ENCODE data around the gene ALOX5.

Gene ALOX5

DNA sequence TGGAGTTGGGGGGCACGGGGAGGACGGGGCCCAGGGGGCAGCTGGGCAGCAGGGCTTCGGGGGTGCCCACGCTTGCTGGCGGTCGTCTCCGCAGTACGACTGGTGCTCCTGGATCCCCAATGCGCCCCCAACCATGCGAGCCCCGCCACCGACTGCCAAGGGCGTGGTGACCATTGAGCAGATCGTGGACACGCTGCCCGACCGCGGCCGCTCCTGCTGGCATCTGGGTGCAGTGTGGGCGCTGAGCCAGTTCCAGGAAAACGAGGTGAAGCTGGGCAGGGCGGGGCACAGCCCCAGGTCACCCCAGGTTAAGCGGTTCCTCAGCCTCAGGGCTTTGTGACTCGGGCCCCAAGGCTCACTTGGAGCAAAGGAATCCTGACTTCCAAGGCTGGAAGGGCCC lies 70.0 kb downstream of the ALOX5 start:
- no peak for DNase-seq

DNA sequence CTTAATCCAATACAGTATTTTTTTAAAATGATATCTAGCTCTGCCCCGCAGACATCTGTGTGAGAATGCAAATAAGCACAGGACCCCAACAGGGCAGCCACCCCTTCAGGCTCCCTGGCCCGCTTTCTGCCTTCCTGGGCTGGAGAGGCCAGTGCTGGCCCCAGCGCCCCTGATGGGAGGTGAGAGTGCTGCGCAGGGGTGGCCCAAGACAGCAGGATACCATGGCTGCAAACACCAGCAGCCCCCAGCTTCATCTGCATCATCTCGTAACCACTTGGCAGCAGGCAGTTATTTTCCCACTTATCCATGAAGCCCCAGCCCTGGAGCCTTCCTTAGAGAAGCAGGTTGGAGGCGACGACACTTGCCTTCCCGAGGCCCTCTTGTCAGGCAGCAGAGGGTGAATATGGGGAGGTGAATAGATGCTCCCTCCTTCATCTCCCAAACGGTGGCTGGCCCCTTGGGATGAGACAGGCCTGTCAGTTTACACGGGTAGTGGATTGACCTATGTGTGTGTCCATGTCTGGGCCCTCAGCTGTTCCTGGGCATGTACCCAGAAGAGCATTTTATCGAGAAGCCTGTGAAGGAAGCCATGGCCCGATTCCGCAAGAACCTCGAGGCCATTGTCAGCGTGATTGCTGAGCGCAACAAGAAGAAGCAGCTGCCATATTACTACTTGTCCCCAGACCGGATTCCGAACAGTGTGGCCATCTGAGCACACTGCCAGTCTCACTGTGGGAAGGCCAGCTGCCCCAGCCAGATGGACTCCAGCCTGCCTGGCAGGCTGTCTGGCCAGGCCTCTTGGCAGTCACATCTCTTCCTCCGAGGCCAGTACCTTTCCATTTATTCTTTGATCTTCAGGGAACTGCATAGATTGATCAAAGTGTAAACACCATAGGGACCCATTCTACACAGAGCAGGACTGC lies 71.2 kb downstream of the ALOX5 start:
- no peak for DNase-seq

DNA sequence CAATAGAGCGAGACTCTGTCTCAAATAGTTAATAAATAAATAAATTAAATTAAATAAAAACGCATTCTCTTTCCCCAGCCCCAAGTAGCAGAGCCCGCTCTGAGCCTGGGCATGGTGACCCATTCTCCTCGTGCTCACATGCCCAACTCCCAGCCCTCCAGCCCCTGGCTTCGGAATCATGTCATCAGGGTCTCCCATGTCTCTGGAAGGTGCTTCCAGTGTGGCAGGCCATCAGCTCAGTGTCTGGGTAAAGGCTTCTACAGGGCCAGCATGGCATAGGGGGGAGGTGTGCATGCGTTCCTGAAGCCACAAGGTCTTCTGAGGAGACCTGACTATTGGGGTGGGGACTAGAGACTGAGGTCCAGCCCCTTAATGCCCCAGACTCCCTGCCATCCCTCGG lies 72.8 kb downstream of the ALOX5 start:
- DNase-seq: no peak

DNA sequence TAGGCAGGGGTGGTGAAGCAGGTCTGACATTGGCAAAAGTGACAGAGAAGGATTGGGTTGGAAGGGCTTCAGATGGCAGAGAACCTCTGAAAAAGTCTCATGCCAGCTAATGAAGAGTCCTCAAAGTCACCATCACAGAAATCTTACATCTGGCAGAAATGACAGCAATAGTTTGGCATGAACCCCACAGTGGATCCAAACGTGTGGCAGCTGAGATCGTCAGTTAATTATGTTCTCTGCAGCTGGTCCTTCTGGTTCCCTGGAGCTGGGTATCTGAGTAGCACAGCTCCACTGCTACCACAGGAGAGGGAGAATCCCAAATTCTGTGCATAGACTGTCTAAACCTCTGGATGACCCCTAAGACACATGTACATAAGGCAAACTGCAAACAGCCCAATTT lies 73.4 kb downstream of the ALOX5 start:
- DNase-seq: no peak

DNA sequence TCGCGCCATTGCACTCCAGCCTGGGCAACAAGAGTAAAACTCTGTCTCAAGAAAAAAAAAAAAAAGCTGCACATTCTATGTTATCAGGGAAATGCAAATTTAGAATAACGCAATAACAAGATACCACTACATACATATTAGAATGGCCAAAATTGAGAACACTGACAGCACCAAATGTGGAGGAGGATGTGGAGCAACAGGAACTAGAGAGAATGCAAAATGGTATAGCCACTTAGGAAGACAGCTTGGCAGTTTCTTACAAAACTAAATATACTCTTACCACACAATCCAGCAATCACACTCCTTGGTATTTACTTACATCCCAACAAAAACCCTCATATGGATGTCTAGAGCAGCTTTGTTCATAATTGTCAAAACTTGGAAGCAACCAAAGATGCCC lies 76.8 kb downstream of the ALOX5 start:
- no peak for DNase-seq

DNA sequence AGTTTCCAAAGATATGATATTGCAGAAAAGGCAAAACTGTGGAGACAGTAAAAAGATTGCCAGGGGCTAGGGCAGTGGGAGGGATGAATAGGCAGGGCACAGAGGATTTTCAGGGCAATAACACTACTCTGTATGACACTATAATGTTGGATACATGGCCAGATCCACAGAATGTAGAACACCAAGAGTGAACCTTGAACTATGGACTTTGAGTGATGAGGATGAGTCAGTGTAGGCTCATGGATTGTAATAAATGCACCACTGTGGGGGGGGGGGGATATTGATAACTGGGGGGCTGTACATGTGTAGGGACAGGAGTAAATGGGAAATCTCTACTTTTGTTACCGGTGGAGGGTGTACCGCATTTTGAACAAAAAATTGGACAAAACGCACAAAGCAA lies 77.4 kb downstream of the ALOX5 start:
- no peak for DNase-seq

DNA sequence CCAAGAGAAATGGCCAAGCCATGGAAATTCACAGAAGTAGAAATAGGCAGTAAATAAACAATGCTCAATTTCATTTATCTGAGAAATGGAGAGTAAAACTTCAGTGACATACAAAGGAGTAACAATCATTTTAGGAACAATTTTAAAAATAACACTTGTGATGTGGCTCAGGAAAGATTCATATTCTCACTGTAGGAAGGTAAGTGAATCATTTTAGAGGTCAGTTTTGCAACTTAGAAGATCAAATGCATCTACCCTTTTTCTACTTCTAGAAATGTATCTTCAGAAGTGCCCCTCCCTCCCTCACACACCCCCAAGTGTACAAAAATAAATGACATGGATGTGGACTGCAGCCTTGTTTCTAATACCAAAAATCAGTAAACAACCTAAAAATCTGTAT lies 78.3 kb downstream of the ALOX5 start:
- DNase-seq: no peak

DNA sequence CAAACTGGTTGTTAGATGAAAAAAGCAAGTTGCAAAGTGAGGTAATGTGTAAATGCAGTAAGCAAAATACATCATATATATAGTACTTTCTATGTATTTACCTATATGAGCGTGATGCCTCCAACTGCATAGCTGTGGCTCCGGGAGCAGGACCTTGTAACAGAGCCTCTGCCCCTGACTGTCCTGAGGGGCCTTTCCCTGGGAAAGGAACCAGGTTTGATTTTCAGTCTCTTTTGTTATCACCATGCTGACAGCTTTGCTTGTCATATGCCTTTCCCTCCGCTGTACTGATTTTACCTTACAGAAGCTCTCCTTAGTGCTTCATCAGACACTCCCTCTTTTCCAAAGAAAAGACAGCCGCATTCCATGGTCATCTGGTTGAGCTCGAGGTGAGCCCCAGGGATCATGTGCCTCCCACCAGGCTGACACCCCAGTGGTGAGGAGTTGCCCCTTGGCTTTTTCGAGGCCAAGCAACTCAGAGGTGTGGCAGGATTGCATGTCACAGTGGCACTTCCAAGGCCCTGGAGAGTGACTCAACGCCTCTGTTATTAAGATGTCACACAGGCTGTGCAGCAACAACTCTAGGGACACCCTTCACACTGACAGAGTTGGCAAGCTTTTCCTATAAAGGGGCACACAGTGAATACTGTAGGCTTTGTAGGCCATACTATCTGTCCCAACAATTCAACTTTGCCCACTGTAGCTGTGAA lies 78.9 kb downstream of the ALOX5 start:
- no peak for DNase-seq

DNA sequence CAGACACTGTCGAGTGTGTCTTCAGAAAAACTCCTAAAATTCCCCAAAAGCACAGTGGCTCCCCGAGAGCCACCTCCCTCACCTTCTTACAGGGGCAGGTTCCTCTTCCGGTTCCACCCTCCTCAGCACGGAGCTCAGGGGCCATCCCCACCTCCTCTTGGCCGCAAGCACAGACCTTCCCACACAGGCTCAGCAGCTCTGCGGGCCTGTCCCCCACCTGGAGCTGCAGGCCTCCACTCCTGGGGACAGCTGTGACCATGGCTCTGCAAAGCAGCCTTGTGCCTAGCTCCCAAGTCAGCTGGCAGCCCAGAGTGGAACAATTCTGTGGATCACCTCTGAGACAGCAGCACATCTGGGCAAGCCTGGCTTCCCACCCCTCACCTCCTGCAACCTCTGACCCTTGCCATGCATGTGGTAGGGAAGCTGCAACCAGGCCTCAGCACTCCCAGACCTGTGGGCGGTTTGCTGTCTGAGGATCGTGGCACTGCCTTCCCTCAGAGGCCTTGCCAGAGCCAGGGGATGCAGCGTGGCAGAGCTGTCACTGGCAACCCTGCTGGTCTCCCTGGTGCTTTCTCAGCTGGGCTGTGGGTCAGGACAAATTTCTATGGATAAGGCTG lies 79.7 kb downstream of the ALOX5 start:
- DNase-seq: peak in 1 of 3 donors; percentile 38

DNA sequence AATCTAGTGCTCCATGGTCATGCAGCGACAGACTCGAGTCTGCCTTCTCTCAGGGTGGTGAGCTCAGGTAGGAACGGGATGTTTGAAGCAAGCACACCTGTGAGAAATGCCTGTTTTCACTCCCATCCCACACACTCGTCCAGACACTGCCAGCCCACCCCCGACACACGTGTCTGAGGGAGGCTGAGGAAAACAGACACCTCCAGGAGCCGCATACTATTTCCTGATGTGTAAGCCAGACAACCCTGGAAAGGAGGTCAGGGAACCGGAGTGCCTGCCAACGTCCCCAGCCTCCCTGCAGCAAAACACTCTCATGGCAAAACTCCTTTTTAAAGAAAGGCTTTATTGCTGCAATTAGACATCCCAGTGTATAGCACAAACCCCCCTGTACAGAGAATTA lies 80.2 kb downstream of the ALOX5 start:
- no peak for DNase-seq

DNA sequence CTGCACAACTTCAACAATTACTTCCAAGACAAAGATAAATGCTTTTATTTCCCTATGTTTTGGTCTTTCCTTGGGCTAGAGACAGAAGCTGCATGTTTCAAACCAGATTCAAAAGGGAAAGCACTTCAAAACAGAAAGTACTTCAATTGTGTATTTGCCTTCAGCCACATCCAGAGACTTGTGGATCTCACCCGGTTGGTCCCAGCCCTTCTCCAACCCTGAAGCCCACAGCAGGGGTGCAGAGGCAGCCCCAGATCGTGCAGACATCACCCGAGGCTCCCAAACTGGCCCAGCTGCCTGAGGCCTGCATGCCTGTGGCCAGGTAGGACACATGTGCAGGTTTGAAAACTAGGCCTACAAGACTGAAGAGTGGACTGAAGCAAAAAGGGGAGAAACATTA lies 80.8 kb downstream of the ALOX5 start:
- DNase-seq: no peak

DNA sequence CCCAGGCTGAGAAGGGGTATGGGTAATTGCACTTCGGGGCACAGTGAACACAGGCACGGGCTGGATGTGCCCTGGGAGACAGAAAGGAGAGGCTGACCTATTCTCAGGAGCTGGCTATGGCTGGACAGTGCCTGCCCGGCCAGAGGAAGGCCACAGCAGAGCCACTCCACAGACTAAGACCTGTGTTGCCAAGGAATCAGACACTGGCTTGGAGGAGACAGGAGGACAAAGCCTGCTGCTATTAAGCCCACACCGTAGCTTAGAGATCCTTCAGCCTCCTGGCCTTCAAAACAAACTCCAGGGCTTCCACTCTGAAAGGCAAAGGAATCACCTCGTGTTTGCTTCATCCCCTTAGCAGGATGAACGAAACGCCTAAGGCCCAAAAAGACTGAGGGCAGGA lies 82.2 kb downstream of the ALOX5 start:
- DNase-seq: no peak

DNA sequence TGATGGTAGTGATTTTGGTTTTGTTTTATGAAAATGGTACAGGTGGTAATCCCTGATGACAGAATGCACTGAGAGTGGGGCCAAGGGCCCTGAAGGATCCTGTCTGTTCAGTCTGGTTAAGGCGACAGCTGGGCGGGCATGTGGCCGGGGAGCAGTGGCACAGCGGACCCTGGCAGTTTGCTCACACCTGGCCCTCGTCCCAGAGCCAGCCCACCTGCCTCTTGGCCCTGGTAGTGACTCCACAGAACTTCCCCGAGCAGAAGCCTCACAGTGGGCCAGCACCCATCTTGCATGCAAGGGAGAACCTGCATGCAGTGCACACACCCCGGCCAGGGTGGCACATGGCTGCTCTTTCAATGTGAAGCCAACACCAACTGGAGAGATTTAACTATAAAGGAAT lies 82.8 kb downstream of the ALOX5 start:
- DNase-seq: no peak

DNA sequence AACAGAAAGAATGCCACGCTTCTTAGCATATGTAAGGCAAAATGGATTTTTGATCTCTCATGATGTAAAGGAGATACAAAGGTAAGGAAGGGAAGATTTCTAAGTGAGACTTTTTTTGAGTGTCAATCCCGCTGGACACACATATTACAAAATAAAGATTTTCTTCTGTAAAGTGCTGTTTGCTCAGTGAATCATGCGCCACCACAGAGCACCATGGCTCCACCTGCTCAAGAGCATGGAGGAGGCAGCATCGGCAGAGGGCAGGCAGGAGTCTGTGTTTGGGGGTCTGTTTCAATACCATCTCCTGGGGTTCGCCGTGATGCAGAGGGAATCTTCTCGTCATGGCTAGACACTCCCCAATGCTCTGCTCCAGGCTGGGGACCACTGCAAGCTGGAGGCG lies 83.5 kb downstream of the ALOX5 start:
- no peak for DNase-seq

DNA sequence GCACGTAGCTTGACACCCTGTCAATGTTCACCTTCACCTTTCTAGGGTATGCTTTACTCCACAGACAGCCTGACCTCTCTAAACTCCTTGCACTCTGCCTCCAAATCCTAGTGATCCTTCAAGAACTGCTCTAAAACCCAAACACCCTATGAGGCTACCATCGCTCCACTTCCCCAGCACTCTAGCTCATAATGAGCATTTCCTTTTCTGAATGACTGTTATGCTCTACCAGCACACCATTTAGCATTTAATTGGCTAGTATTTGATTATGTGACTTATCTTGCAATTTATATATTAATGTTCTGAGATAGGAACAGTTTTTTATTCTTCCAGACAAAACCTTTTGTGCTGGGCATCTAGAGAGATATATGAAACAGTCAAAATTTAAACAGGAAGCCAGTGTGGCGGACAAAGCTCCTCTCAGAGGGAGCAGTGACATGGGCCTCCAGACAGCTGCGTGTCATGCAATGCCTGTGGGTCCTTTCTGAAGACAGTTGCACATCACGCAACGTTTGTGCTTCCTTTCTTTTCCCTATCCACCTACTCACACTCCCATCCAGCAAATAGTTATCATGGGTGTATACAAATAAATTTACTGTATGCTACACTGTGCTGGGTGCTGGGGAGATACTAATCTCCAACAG lies 86.3 kb downstream of the ALOX5 start:
- peak; percentile 63 to 72 (median 65) for DNase-seq

DNA sequence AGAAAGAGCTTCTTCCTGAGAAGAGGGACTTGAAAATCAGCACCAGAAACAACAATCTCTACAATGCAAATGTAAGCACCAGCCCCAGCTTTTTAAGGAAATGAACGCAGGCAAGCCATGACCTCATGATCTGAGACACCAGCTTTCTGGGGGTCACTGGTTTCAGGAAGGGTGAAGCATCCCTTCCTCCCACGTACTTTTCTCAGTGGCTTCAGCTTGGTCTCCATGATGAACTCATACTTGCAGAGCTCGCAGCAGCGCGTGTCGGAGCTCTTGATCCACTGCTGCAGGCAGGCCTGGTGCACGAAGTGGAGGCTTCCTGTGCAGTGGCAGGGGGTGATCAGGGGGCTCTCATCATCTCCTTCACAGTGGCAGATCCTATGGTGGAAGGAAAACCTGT lies 87.0 kb downstream of the ALOX5 start:
- DNase-seq: peak; percentile 92 to 98 (median 96)

DNA sequence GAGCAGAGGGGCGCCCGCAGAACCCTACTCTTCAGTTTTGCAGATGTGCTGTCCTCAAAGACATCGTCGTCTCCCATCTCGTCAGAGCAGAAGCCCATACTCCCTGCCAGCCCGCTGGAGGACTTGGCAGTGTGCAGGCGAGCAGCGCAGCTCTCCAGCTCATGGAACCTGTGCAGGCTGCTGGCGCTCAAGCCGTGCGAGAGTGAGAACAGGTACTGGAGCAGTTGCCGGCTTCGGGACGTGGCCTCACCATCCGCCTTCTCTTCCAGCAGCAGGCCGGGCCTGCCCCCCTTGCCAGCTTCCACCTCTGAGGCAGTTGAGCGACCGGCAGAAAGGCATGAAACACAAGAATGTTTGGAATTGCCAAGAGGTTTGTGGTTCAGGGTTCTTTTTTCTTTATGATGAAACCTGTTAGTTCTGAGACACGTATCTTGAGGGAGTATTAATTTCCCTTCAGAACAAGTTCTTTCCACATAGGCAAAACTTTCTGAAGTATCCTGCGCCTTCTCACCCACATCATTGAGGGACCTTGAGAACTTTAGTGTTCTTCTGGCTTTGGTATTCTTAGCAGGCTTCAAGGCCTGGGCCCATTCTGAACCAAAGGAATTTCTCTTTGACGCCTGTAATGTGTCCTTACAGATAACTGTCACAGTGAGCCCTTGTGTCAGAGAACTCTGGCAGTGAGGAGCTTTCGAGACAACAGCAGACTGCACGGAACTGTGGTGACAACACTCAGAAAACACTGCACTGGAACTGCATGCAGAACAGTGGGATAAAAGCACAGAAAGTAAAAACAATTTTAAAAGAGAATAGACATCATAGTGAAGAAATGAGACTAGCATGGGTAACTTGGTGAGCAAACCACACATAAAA lies 89.5 kb downstream of the ALOX5 start:
- no peak for DNase-seq

DNA sequence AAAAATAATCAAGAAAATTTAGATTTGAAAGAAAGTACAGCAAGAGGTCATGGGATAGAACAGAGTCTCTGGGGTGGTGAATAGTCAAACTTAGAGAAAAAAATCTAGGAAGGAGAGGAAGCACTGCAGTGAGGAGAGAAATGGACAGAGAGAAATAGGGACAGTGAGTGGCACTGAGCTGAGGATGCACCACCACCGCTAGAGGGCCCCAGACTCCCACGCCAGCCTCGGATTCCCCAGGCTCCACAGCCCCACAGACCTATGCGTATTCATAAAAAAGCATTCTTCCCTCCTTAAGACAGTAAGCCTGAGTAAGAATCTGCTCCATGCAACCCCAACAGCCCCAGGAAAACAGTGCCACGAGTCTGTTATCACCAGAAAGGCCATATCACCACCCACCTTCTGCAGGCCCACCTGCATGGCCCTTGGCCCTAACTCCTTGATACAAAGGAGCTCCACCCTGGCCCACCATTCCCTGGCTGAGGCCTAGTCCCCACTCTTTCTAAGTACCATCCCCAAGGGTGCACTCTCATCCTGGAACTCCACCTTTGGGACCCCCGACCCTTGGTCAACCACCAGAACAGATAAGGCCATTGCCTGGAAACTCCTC lies 91.0 kb downstream of the ALOX5 start:
- DNase-seq: peak; percentile 77 to 88 (median 86)

DNA sequence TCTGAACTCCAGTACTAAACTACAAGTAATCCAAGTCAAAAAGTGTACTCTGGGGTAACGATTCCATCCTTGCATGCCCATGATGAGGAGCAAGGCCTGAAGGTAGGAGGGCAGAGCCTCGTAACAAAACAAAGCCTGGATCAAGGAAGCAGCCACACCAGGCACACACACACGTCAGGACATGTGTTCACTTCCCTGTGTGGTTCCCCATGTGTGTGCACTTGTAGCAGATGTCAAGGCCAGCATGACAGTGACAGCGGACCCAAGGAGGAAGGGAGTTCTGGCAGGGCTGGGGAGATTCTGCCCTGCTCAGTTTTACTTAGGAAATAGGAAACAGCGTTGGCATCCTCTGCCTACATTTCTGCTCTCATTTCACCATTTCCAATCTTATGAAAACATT lies 92.8 kb downstream of the ALOX5 start:
- DNase-seq: peak; percentile 82 to 86 (median 82)

DNA sequence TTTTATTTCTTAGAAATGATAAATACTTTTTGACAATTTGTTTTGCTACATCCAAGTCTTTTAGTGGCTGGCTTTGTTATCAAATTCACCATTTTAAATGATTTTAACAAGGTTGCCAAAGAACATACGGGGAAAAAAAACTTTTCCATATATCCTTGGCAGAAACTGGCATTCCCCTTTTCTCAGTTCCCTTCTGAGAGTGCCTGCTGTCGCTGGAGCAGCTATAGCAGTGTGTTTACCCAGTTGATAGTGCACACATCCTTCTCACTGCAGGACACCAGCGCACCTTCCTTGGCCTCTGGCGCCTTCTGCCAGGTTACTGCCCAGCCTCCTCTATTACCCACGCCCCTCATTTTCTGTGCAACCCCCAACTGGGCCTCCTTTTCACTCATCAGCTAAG lies 94.1 kb downstream of the ALOX5 start:
- DNase-seq: no peak

DNA sequence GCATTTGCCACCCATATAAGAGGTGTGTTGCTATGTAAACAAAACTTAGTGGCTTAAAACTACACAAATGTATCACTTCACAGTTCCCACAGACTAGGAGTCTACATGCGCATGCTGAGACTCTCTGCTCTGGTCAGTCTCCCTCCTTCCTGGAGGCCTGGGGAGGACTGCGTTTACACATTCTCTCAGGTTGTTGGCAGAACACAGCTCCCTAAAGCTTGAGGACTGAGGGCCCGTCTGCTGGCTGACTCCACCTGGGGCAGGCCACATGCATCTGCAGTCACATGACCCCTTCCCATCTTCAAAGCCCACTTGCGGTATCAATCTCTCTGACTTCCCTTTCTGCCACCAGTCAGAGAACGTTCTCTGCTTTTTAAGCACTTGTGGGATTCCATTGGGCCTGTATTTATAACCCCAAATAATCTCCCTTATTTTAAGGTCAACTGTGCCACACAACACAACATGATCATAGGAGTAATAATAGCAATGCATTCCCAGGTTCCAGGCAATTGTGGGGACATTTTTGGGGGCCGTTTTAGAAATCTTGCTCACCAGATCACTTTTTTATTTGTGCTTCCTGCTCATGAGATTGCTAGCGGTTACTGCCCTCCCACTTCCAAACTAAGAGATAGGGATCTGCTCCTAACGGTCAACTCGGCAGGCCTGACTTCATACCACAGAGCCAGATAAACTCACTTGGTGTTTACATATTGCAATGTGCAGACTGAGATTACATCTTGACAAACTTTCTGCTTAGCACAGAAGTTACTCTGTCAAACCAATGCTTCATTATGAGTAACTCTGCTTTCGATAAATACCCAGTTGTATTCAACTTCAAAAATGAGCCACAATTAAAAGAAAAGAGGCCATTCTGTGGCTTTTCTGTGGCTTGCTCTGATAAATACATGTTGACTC lies 96.3 kb downstream of the ALOX5 start:
- peak in 1 of 3 donors; percentile 29 for DNase-seq

All from suppressor macrophage treated with lipopolysaccharide for 1 hour (primary cell).